ENCODE results near the gene SAMD7. TPM values are rescaled to one million over a fixed set of nuclear protein-coding genes. Genes with fewer than 3 reads are reported as not detected.

The SAMD7 gene
- total RNA-seq, 1 donor from 2014 or later = not detected

DNA sequence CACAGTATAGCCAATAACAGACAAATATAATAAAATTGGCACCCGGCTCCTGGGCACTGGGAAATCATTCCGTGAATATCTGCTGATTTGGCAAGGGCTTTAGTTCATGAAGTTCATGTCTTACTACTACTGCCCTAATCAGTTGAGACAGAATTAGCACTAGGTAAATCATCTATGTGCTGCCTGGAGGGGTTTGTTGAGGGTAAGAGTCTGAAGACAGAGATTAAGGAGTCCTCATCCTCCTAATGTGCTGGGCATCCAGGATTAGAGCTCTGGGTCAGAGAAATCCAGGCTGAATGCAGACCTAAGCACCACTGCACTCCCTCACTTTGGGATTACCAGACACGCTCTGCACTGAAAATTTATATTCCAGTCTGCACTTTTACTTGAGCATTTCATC, 2.0 kb downstream of the SAMD7 start:
- no peak for ATAC-seq

DNA sequence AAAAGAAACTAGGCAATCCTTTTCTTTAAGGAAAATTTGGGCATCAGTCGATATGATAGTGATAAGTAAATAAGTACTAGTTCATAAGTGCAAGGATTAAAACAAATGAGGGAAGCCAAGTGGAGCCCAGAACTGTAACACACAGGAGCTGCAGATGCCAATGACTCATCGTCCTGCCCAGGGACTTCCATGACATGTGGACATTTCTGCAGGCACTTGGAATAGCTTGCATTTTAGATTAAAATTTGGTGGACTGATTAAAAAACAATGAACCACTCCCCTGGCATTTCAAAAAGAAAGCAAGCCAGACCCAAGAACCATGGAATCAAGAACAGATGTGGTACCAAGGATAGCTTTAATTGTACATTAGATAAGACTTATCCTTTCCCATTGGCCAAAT, 2.9 kb downstream of the SAMD7 start:
- no peak for ATAC-seq

DNA sequence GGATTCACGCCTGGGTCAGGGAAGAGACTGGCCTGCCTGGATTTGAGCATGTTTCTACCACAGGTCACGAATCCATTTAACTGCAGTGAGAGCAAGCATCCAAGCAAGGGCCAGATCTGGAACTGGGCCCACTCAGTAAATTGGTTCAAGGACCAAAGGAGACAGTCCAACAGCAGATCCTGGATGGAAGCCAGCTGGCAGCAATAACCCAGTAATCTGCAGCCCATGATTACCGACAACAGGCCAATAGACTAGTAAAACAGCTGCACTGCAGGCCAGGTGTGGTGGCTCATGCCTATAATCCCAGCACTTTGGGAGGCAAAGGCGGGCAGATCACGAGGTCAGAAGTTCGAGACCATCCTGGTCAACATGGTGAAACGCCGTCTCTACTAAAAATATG, 11.8 kb downstream of the SAMD7 start:
- ATAC-seq = no peak

DNA sequence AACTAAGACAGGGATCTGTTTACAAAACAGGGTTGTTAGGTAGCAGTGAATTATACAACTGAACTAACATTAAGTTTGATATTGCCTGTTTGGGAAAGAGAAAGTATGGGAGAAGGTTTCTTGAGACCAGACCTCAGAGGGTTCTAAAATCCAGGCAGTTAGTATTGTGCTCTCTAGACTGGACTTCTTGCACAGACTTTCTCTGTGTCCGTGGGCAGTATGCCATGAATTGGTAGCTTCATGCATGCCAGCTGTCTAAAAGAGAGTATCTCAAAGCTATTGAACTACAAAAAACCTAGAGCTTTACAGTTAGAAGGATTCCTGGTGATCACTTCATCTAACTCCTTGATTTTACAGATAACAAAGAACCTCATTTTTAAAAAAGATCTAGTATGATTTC, 12.5 kb downstream of the SAMD7 start:
- ATAC-seq = no peak

DNA sequence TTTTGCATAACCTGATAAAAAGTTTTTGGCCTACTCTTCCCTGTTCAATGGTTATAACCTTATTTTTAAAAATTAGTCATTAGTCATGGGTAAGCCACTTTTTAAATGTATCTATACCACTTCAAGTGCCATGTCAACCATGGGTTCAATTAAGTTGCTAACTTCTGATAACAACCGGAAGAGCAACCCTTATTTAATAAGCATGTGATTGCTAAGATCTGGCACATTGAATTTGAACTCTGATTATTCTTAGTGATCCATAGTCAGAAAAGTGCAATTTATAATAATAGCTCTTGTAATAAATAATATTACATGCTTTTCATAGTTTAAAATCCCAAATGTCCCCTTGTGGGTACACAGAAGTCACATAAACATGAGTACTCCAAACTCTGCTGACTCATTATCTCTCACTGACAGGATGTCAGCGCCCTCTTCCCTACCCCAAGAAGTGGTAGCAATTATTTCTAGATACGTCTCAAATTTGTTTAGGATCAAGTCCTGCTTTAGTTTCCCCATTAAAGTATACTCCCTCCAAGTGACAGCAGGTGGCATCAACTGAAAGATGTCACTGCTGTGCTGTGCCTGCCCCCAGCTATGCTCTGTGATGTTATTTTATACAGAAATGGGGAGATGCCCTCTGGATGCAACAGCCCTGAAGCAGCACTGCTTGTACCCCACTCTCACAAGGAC, 18.6 kb downstream of the SAMD7 start:
- ATAC-seq = no peak

DNA sequence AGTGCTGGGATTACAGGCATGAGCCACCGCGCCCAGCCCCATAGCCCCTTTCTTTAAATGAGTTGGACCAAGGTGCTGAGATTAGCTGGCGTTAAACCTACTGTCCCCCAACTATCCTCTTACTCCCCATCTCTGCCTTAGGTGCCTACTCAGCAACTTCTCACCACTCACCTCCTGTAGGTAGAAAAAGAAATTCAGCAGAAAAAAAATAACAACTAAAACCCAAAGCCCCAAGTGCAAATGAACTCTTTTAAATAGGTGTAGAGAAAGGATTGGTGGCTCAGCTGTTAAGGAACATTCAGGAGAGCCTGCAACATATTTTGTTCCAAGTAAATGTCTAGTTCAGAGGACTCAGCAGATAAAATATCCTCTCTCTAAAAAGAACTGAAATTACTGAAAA, 19.5 kb downstream of the SAMD7 start:
- ATAC-seq = no peak

DNA sequence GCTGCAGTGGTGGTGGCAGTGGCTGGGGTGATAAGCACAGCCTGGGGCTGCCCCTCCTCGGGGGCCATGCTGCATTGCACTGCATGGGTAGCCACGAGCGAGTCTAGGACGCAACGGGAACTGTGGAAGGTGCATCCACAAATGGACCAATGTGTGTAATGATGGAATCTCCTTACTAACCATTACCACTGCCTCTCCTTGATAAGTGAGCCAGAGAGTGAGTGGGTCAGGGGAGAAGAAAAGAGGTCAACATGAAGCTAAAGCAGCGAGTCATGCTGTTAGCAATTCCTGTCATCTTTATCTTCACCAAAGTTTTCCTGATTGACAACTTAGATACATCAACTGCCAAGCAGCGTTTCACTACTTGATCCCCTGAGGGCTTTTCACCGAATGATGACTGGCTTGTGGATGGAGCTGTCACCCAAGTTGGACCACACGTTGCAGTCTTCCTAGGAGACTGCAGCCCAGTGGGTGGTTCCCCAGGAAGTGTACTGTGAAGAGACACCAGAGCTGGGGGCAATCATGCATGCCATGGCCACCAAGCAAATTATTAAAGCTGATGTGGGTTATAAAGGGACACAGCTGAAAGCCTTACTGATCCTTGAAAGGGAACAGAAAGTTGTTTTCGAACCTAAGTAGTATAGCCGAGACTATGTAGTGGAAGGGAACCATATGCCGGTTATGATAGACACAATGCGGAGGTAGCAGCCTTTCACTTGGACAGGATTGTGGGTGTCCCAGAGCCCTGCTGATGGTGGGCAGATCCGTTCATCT, 20.6 kb downstream of the SAMD7 start:
- ATAC-seq = peak; percentile 71

DNA sequence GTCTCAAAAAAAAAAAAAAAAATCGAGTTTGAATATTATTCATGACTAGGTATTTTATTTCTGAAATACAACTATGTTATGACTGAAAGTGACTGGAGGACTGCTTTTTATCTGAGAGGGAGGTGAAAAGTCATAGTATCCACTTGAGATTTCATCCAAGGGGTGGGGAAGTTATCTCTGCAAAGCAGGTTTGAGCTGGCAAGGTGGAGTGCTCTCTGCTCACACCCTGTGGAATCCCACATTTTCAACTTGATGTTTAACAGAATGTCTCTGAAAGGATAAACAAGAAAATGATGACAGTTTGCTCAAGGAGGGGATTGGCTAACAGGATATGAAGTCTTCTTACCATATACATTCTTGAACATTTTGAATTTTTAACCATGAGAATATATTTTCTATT, 27.9 kb downstream of the SAMD7 start:
- no peak for ATAC-seq

DNA sequence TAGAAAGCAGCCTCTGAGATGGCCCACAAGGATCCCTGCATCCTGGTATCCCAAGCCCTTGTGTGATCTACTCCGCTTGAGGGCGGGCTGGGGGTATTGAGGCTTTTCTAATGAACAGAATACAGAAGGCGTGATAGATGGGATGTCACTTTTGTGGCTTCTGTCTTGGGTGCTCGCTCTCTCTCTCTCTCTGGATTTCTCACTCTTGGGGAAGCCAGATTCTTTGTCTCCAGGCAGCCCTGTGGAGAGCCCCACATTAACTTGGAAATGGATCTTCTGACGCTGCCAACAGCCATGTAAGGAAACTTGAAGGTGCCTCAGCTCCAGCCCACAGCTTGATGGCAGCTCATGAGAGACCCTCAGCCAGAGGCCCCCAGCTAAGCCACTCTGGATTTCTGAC, 28.4 kb downstream of the SAMD7 start:
- no peak for ATAC-seq

DNA sequence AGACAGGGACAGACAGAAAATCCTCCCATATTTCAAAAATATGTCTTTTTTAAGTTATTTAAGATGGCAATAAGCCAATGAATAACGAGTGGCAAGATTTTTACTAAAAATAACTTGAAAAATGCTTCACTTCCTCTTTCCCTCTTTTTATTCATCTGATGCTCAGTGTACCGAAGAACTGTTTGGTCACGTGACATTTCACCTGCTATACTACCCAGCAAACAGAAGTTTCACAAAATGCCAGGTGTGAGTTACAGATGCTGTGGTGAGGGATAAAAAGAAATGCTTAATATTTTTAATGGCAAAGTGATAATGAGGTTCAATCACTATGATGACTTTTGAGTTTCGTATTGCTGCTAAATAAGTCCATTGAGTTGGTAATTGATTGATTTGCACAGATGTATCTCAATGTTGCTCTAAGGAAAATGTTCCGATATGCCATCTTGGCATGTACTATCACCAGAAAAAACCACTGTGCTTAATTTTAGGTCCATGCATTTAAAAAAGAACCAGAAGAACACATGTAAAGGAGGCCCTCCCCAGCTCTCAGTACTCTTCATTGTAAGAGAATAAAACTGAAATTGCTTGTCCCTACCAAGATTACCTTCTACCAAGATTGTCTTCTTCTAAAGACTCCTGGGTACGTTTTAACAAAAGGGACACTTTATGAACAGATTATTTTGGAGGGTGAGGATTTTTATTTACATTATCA, 29.3 kb downstream of the SAMD7 start:
- ATAC-seq = peak; percentile 68

DNA sequence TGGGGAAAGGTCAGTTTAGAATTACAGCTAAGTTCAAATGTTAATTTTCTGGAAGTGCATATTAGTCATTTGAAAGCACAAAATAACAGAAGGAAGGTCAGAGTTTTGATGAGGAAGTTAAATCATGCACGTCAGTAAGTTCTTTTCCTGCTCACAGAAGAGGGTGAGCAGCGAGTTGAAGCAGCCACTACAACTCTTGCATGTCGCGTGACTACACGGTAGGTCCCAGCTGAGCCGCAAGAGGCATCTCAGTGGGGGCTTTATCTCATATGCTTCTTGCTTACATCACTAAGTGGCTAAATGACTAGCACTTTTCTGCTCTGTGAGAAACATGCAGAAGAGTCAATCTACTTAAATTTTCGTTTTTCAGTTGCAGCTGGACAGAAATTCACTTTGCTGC, 33.9 kb downstream of the SAMD7 start:
- ATAC-seq = peak; percentile 62

DNA sequence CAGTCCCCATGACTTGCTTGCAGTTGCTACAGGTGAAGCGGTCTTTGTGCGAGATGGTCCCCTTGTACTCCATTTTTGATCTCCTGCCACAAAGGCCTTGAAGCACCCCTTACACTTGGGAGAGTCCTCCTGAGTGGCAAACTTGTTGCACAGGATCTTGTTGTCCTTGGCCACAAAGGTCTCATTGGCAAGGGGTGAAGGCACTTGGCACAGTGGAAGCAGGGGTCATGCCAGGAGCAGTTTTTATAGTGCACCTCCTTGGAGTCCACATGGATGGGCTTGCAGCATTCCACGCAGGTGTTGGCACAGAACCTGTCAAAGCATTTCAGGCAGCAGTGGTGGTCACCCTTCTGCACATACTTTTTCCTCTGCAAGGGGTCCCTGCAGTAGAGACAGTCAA, 35.0 kb downstream of the SAMD7 start:
- no peak for ATAC-seq

DNA sequence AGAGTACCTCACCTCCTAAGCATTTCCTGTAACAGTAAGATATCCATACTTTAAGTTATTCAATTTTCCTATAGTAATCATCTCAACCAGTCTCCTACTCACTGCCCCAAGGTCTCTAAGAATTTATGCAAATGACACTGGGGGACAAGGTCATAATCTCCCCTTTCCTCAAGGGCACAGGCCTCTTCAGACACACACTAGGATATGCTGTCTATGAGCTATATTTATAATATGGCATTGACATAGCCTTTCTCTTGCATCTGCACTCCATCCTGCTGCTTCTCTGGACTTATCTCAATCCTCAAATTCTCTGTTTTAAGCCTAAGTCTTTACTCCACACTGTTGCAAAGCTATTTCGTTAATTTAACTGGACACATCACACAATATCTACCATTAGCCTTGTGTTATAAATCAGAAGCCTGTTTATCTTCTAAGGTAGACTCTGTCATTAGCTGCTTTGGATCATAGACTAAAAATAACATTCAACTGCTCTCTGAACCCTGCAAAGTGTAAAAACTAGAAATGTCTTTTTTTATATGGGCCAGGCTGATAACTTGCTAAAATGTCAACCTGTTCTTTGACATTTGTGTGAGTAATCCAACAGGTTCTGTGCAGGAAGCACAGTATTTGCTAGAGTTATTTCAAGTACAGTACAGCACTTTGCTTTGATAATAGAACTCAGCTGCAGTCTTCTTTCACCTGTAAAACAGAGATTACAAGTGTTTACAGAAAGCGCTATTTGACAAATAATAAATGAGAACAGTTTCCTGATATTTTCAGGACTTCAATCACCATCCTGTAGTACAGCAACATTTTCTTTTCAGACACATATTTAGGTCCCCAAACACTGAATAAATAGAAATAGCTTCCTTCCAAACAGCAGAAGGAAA, 37.4 kb downstream of the SAMD7 start:
- ATAC-seq = no peak

DNA sequence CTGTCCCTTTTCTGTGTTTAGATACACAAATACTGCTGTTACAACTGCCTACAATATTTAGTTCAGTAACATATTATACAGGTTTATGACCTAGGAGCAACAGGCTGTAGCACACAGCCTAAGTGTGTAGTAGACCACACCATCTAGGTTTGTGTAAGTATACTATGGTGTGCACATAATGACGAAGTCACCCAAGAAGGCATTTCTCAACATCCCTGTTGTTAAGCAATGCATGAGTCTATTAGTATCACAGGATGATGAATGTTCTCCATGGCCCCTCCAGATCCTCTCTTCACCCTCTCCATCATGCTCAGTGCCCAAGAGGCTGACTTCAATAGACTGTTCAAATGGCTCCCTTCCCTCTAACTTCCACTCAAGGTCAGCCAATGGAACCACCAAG, 40.7 kb downstream of the SAMD7 start:
- no peak for ATAC-seq

DNA sequence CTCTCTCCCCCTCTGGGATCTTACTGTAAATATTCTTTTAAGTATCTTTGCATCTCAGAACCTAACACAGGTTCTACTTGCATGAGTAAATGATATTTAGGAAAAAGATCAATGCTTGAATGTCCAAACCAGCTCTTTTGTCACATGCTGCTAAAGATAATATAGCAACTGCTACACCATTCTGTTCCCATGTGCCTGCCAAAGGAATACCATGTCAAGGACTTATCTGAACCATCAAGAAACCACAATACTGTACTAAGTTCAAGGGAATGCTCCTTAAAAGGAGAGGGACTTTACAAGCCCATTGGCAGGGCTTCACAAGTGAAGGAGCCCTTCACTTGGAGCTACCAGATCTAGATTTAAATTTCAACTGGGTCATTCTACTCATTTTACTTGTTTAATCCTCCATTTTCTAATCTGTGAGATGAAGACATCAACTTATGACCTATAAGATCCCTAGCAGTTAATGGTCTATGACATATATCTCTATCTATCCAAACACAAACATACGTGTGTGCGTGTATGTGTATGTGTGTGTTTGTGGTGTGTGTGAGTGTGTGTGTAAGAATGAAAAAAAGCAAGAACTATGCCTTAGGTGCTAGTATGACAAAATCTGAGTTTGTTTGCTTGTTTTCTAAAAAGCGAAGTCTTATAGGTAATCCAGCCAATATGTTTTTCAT, 42.2 kb downstream of the SAMD7 start:
- no peak for ATAC-seq

DNA sequence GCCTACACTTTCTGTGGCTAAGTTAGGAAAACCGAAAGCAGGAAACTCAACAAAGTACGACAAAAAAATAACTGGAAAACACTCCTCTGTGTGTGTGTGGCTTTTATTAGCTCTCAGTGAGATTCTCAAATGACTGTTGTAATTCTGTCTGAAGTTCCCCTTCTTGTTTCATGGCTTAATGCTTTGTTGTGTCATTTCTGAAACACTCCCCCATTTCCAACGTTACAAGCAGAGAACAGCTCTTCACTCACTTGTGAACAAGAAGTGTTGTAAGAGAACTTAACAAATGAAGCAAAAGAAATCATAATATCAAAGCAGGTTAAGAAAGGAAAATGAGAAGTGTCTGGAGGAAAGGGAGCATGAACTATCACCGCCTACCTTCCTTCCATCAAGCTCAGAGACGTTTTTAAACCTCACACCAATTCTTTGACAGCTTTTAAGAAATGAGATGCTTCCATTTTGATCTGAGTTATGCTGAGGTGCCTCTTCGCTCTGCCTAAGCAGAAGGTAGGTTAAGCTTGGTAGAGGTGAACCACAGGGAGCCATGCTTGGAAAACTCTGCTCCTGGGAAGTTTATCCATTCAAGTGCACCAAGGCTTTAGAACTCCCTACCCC, 42.9 kb downstream of the SAMD7 start:
- ATAC-seq = no peak

DNA sequence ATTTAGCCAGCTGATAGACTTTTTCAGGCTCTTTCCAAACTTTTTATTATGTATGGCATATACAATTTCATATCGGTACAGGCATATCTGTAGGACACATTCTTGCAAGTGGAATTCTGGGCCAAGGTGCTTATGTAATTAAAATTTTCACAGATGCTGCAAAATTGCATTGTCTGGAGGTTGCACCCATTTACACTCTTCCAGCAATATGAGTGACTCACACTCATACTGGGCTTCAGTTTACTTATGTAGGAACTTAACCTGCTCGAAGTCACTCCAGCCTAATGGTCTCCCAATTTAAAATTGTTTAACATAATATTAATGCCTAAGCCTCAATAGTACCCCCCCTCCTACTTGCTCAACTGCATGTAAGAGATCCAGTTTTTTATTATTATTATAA, 44.0 kb downstream of the SAMD7 start:
- peak; percentile 35 for ATAC-seq

DNA sequence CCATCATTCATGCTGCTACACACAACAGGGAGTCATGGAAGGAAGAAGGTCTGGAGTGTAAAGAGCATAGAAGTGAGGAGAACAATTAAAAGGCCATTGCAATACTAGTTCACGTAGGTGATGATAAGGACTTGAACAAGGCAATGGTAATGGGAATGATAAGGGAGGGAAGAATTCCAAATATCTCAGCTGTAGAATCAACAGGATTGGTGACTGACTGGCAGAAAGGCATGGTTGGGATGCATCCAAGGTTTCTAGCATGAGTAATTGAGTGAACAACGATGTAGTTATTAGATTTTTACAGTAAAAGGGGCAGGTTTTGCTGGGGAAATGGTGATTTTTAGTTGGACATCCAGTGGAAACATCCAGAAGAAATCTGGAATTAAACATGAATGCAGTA, 52.8 kb downstream of the SAMD7 start:
- no peak for ATAC-seq

DNA sequence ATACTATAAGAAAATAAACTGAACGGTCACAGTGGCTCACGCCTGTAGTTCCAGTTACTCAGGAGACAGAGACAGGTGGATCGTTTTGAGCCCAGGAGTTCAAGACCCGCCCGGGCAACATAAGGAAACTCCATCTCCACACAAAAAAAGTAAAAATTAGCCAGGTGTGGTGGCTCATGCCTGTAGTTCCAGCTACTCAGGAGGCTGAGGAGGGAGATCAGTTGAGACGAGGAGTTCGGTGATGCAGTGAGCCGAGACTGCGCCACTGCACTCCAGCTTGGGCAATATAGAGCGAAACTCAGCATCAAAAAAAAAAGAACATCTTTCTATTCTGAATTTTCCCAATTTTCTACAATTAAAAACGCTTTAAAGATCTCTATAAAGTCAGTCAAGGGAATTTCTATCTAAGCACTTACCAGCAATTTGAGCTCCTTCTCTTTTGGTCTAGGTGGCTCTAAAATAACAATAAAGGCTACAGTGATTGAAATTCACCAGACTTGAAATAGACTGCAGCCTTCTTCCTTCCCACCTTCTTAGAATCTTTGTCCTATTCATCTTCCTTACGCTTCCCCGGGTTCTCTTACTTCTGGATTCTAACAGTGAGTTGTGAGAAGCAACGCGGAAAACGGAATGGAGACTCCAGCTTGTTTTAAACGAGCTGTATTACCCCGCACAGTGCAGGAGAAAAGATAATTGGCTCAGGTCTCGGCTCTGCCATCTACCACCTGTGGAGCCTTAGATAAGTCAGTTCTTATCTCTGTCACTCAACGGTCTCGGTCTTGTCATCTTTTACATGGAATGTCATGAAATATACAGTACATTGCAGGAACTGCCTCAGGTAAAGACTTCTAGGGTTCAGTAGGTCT, 54.4 kb downstream of the SAMD7 start:
- ATAC-seq = peak; percentile 16

DNA sequence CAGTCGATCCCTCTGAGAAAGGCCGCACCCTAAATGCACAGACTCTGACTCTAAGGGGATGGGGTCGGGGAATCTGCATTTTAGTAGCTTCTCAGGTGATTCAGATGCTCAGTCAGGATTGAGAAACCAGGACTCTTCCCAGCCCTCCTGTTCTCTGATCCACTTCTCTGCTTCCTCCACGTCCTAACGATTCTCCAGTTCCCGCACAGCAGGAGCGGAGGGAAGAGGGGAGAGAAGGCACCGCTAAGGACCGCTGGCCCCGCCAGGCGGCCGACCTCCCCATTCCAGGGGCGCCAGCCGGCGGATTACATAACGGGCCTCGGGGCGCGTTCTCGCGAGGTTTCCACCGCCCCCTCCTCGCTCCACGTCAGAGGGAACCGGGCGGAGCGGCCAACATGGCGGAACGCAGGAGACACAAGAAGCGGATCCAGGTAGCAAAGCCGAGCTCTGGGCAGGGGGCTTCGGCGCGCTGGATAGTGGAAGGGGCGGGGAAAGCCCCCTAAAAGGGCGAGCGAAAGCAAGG, 55.1 kb downstream of the SAMD7 start, which contains the start of gene SEC62:
Gene SEC62, plus strand, starts transcription at position 380 of the 523 bp plus-strand sequence. Its CDS starts 16 bp downstream, at position 396.
- ATAC-seq = peak; percentile 96
